Measurements from ENCODE around the gene CBR3.

CBR3 gene

GRCh38 chr21:36125512-36126207, 9.2 kb upstream of the CBR3 start:
- Histone ChIP-seq H3K4me3 (ENCODE audit: low read length, poor library complexity, severe bottlenecking) (no peak overlapping the region), H3K9ac (ENCODE audit: low read depth, low read length, poor library complexity, severe bottlenecking) (no peak overlapping the region), H3K27me3 (ENCODE audit: insufficient read depth, low read length, poor library complexity, severe bottlenecking) (no peaks in the 10 kb centered on the region), H3K9me2 (replicated peaks; ENCODE audit: low read depth, low read length) (no peaks in the 10 kb centered on the region), H4K20me1 (ENCODE audit: insufficient read depth, low read length, poor library complexity, severe bottlenecking) (no peaks in the 10 kb centered on the region), H3K36me3 (ENCODE audit: insufficient read depth, low read length) (no peaks in the 10 kb centered on the region), H3K9me3 (ENCODE audit: insufficient read depth, low read depth, low read length) (no peaks in the 10 kb centered on the region), H3K4me2 (ENCODE audit: low read depth, low read length, poor library complexity, severe bottlenecking) (no peak overlapping the region), H3F3A (ENCODE audit: low read depth) (0 out of 2 replicates have a peak, but pooled peaks cover 6% of the 10 kb centered on the region), H2AFZ (ENCODE audit: low read length) (peak overlapping the region; percentile 56; the same call in 1 of the 2 replicates), H3K79me2 (ENCODE audit: insufficient read depth, low read length) (no peaks in the 10 kb centered on the region), H3K4me1 (ENCODE audit: insufficient read depth, low read length, poor library complexity, severe bottlenecking) (peaks cover 14% of the 10 kb centered on the region)
- TF ChIP-seq EZH2phosphoT487 (IDR thresholded peaks at IDR 0.05; ENCODE audit: borderline replicate concordance) (no peak), CTCF (conservative IDR thresholded peaks at IDR 0.05; ENCODE audit: low read length) (peak; percentile 95)

GRCh38 chr21:36126208-36126565, 8.7 kb upstream of the CBR3 start:
- Histone ChIP-seq H3K4me2 (ENCODE audit: low read depth, low read length, poor library complexity, severe bottlenecking) (no peak overlapping the region), H2AFZ (ENCODE audit: low read length) (0 out of 2 replicates have a peak overlapping the region, but pooled peaks have one; percentile 8), H3K27me3 (ENCODE audit: insufficient read depth, low read length, poor library complexity, severe bottlenecking) (no peaks in the 10 kb centered on the region), H3K9ac (ENCODE audit: low read depth, low read length, poor library complexity, severe bottlenecking) (no peak overlapping the region), H4K20me1 (ENCODE audit: insufficient read depth, low read length, poor library complexity, severe bottlenecking) (no peaks in the 10 kb centered on the region), H3K79me2 (ENCODE audit: insufficient read depth, low read length) (no peaks in the 10 kb centered on the region), H3K36me3 (ENCODE audit: insufficient read depth, low read length) (no peaks in the 10 kb centered on the region), H3K9me3 (ENCODE audit: insufficient read depth, low read depth, low read length) (no peaks in the 10 kb centered on the region), H3K9me2 (replicated peaks; ENCODE audit: low read depth, low read length) (no peaks in the 10 kb centered on the region), H3K4me3 (ENCODE audit: low read length, poor library complexity, severe bottlenecking) (no peak overlapping the region), H3K4me1 (ENCODE audit: insufficient read depth, low read length, poor library complexity, severe bottlenecking) (peaks cover 14% of the 10 kb centered on the region), H3F3A (ENCODE audit: low read depth) (0 out of 2 replicates have a peak, but pooled peaks cover 6% of the 10 kb centered on the region)
- TF ChIP-seq CTCF (conservative IDR thresholded peaks at IDR 0.05; ENCODE audit: low read length) (no peak), EZH2phosphoT487 (IDR thresholded peaks at IDR 0.05; ENCODE audit: borderline replicate concordance) (no peak)

- H2AFZ ChIP-seq (ENCODE audit: low read length): no peak overlapping the region
- no peaks in the 10 kb centered on the region for H4K20me1 ChIP-seq (ENCODE audit: insufficient read depth, low read length, poor library complexity, severe bottlenecking)
- H3F3A ChIP-seq (ENCODE audit: low read depth): 0 out of 2 replicates have a peak, but pooled peaks cover 6% of the 10 kb centered on the region
- no peak overlapping the region for H3K9ac ChIP-seq (ENCODE audit: low read depth, low read length, poor library complexity, severe bottlenecking)
- no peaks in the 10 kb centered on the region for H3K9me3 ChIP-seq (ENCODE audit: insufficient read depth, low read depth, low read length)
- no peak overlapping the region for H3K4me2 ChIP-seq (ENCODE audit: low read depth, low read length, poor library complexity, severe bottlenecking)
- no peaks in the 10 kb centered on the region for H3K36me3 ChIP-seq (ENCODE audit: insufficient read depth, low read length)
- H3K9me2 ChIP-seq (replicated peaks; ENCODE audit: low read depth, low read length): no peaks in the 10 kb centered on the region
- H3K27me3 ChIP-seq (ENCODE audit: insufficient read depth, low read length, poor library complexity, severe bottlenecking): no peaks in the 10 kb centered on the region
- TF ChIP-seq CTCF (conservative IDR thresholded peaks at IDR 0.05; ENCODE audit: low read length): no peak
- TF ChIP-seq EZH2phosphoT487 (IDR thresholded peaks at IDR 0.05; ENCODE audit: borderline replicate concordance): no peak
- H3K4me3 ChIP-seq (ENCODE audit: low read length, poor library complexity, severe bottlenecking): no peak overlapping the region
- H3K4me1 ChIP-seq (ENCODE audit: insufficient read depth, low read length, poor library complexity, severe bottlenecking): peaks cover 14% of the 10 kb centered on the region
- H3K79me2 ChIP-seq (ENCODE audit: insufficient read depth, low read length): no peaks in the 10 kb centered on the region
Measured at GRCh38 chr21:36126621-36127110, 8.2 kb upstream of the CBR3 start.

Data from Loucy (cell line).